SK-N-SH treated with all-trans-retinoic acid at 6 μM for 48 hours (cell line): Measurements from ENCODE around the gene SLC25A42.
"Not testable (repeated sequence)": the region's sequence is repeated elsewhere in the genome, so short reads cannot be mapped to it uniquely, and the experiment has no call there.

ENCODE experiments used
- ATAC-seq: fragments of 200-7000 bp; cut with Tn5 transposase; 3 replicates; pipeline ENCODE4 v1.9.1; 2020; ENCODE audit warnings: mild to moderate bottlenecking, moderate library complexity
- ARNTL ChIP-seq: fragments of 450-650 bp; formaldehyde crosslinking; IDR thresholded peaks from 2 replicates; pipeline ENCODE4 v1.5.0; 2020; ENCODE audit warnings: low read depth, mild to moderate bottlenecking, moderate library complexity, borderline replicate concordance
- BACH2 ChIP-seq: fragments of 250-450 bp; sonication (Bioruptor Pico); IDR thresholded peaks from 2 replicates; pipeline ENCODE4 v1.9.0; 2021; ENCODE audit warnings: mild to moderate bottlenecking, borderline replicate concordance
- CSDC2 ChIP-seq: fragments of 250-450 bp; sonication (Bioruptor Pico); IDR thresholded peaks from 2 replicates; pipeline ENCODE4 v1.5.0; 2020; ENCODE audit warnings: mild to moderate bottlenecking, moderate library complexity
- ESRRG ChIP-seq: fragments of 250-450 bp; sonication (Bioruptor Pico); IDR thresholded peaks from 2 replicates; pipeline ENCODE4 v1.6.1; 2021; ENCODE audit warnings: mild to moderate bottlenecking
- ISL1 ChIP-seq: fragments of 250-450 bp; sonication (Bioruptor Pico); IDR thresholded peaks from 2 replicates; pipeline ENCODE4 v2.1.2; 2022; ENCODE audit warnings: mild to moderate bottlenecking, moderate library complexity
- PATZ1 ChIP-seq: fragments of 250-450 bp; sonication (Bioruptor Pico); IDR thresholded peaks from 2 replicates; pipeline ENCODE4 v1.8.0; 2020; ENCODE audit warnings: mild to moderate bottlenecking, moderate library complexity, borderline replicate concordance
- POU6F1 ChIP-seq: fragments of 250-450 bp; sonication (Bioruptor Pico); IDR thresholded peaks from 2 replicates; pipeline ENCODE4 v1.8.0; 2021; ENCODE audit warnings: low read depth, mild to moderate bottlenecking, moderate library complexity, borderline replicate concordance
- PPARA ChIP-seq: fragments of 250-450 bp; sonication (Bioruptor Pico); IDR thresholded peaks from 2 replicates; pipeline ENCODE4 v1.5.0; 2020; ENCODE audit warnings: mild to moderate bottlenecking, borderline replicate concordance
- RARB ChIP-seq: fragments of 250-450 bp; sonication (Bioruptor Pico); IDR thresholded peaks from 2 replicates; pipeline ENCODE4 v1.8.0; 2021; ENCODE audit warnings: mild to moderate bottlenecking, moderate library complexity
- SNAI2 ChIP-seq: fragments of 250-450 bp; sonication (Bioruptor Pico); IDR thresholded peaks from 2 replicates; pipeline ENCODE4 v1.5.0; 2020; ENCODE audit warnings: mild to moderate bottlenecking, moderate library complexity
- TCF4 ChIP-seq: fragments of 250-450 bp; sonication (Bioruptor Pico); IDR thresholded peaks from 2 replicates; pipeline ENCODE4 v1.8.0; 2021; ENCODE audit warnings: mild to moderate bottlenecking, moderate library complexity, borderline replicate concordance
- TOX ChIP-seq: fragments of 250-450 bp; sonication (Bioruptor Pico); IDR thresholded peaks from 2 replicates; pipeline ENCODE4 v1.8.0; 2021; ENCODE audit warnings: mild to moderate bottlenecking, moderate library complexity, borderline replicate concordance
- ZC3H10 ChIP-seq: fragments of 250-450 bp; sonication (Bioruptor Pico); IDR thresholded peaks from 2 replicates; pipeline ENCODE4 v1.5.1; 2021; ENCODE audit warnings: mild to moderate bottlenecking, moderate library complexity
- ZFP3 ChIP-seq: fragments of 250-450 bp; sonication (Bioruptor Pico); IDR thresholded peaks from 2 replicates; pipeline ENCODE4 v1.5.0; 2020; ENCODE audit warnings: mild to moderate bottlenecking, moderate library complexity
- ZFP30 ChIP-seq: fragments of 450-650 bp; formaldehyde crosslinking; IDR thresholded peaks from 2 replicates; pipeline ENCODE4 v1.5.0; 2022; ENCODE audit warnings: mild to moderate bottlenecking, moderate library complexity
- ZNF565 ChIP-seq: fragments of 450-650 bp; formaldehyde crosslinking; conservative IDR thresholded peaks from 2 replicates; pipeline ENCODE4 v1.5.0; 2020; ENCODE audit warnings: low read depth, mild to moderate bottlenecking, moderate library complexity
- ZNF70 ChIP-seq: fragments of 450-650 bp; formaldehyde crosslinking; IDR thresholded peaks from 2 replicates; pipeline ENCODE4 v1.5.0; 2020; ENCODE audit warnings: mild to moderate bottlenecking, moderate library complexity
- ZNF8 ChIP-seq: fragments of 450-650 bp; formaldehyde crosslinking; IDR thresholded peaks from 2 replicates; pipeline ENCODE4 v1.5.0; 2020; ENCODE audit warnings: mild to moderate bottlenecking, moderate library complexity
- TF ChIP-seq, protein P1 (sequence below): fragments of 250-450 bp; sonication (Bioruptor Pico); IDR thresholded peaks from 2 replicates; pipeline ENCODE4 v1.5.1; 2021; ENCODE audit warnings: mild to moderate bottlenecking, moderate library complexity

The SLC25A42 gene

DNA sequence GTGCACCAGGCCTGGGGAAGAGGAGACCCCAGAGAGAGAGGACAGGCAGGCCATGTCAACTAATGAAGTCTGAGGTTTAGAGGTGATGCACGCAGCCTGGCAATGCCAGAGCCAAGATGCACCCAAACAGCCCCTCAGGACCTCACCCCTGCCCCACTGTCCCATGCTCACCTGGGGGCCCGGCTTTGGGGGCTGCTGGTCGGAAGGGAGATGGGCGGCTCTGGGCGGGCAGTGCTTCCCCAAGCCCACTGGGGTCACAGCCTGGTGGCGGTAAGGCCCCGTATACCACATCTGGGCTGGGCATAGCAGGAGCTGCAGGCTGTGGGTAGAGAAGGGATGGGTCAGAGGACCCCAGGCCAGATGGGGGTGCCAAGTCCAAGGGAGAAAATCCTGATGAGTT, 83.1 kb downstream of the SLC25A42 start:
- TF ChIP-seq ARNTL (CRISPR knock-in tag) (no peak), PPARA (CRISPR knock-in tag) (no peak), BACH2 (CRISPR knock-in tag) (no peak), ZC3H10 (CRISPR knock-in tag) (no peak), RARB (CRISPR knock-in tag) (no peak), ZFP30 (no peak), ZNF565 (no peak), ZFP3 (CRISPR knock-in tag) (no peak), ISL1 (CRISPR knock-in tag) (no peak), CSDC2 (CRISPR knock-in tag) (no peak), POU6F1 (CRISPR knock-in tag) (no peak), ZNF70 (CRISPR knock-in tag) (no peak), PATZ1 (CRISPR knock-in tag) (no peak), ZNF8 (CRISPR knock-in tag) (no peak), SNAI2 (CRISPR knock-in tag) (no peak), TCF4 (CRISPR knock-in tag) (no peak)
- TF ChIP-seq, protein P1, sequence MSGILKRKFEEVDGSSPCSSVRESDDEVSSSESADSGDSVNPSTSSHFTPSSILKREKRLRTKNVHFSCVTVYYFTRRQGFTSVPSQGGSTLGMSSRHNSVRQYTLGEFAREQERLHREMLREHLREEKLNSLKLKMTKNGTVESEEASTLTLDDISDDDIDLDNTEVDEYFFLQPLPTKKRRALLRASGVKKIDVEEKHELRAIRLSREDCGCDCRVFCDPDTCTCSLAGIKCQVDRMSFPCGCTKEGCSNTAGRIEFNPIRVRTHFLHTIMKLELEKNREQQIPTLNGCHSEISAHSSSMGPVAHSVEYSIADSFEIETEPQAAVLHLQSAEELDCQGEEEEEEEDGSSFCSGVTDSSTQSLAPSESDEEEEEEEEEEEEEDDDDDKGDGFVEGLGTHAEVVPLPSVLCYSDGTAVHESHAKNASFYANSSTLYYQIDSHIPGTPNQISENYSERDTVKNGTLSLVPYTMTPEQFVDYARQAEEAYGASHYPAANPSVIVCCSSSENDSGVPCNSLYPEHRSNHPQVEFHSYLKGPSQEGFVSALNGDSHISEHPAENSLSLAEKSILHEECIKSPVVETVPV = no peak
- no peak for ATAC-seq

DNA sequence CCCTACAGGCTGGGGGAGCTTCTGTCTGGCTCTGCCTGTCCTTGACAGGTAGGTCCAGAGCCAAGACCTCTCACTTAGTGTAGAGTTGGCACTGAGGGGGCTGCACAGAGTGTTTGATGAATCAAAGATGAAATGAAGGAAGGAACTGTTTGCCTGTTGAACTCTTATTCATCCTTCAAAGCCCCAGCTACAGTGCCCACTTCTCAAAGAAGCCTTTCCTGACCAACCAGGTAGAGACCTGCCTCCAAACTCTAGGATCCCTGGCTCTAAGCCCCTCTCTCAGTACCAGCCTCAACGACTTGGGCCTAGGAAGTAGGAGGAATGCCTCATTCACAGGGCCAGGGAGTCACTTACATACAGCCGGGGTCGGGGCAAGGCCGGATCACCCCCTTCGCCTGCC, 83.5 kb downstream of the SLC25A42 start:
- ATAC-seq = no peak
- TF ChIP-seq ARNTL (CRISPR knock-in tag) (no peak), ZFP3 (CRISPR knock-in tag) (peak; percentile 99), POU6F1 (CRISPR knock-in tag) (no peak), RARB (CRISPR knock-in tag) (no peak), ZNF8 (CRISPR knock-in tag) (no peak), TOX (no peak)

DNA sequence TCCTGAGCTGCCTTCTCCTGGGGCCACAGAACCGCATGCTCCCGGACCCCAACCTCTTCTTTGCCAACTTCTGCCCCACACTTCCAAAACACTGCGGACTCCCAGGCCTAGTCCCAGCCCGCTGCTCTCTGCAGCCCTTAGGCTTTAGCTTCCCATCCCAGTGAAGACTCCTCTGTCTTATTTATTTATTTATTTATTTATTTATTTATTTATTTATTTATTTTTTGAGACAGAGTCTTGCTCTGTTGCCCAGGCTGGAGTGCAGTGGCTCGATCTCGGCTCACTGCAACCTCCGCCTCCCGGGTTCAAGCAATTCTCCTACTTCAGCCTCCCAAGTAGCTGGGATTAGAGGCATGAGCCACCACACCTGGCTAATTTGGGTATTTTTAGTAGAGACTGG, 84.7 kb downstream of the SLC25A42 start:
- ATAC-seq = not testable (repeated sequence)

DNA sequence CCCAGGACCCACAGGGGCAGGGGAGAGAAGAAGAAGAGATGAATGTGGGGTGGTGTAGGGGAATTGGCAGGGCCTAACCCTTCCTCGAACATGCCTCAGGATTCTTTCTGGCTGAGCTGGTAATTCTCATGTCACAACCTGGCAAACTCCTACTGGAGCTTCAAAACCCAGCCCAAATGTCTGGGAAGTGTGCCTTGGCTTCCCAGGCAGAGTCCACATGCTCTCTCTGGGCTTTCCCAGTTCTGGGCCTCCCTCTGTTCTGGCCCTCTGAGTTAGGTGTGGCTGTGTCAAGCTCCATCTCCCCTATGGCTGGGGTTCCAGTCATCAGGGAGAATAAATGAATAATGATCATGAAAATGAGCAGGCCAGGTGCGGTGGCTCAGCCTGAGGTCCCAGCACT, 85.6 kb downstream of the SLC25A42 start:
- no peak for ATAC-seq
- TF ChIP-seq CSDC2 (CRISPR knock-in tag) = no peak
- peak; percentile 95 for TF ChIP-seq ZFP3 (CRISPR knock-in tag)
- TF ChIP-seq, all 23 proteins: peak for 1

- TF ChIP-seq RARB (CRISPR knock-in tag) (no peak), SNAI2 (CRISPR knock-in tag) (no peak), CSDC2 (CRISPR knock-in tag) (no peak), PPARA (CRISPR knock-in tag) (no peak), ZNF8 (CRISPR knock-in tag) (no peak), ISL1 (CRISPR knock-in tag) (no peak), ZC3H10 (CRISPR knock-in tag) (no peak), POU6F1 (CRISPR knock-in tag) (no peak), TCF4 (CRISPR knock-in tag) (no peak), ESRRG (CRISPR knock-in tag) (no peak)
- ATAC-seq = no peak
Measured at GRCh38 chr19:19151418-19151817, 87.6 kb downstream of the SLC25A42 start.
